HG03460 (cell line): ENCODE data around the gene MYCN.
A peak's percentile ranks its signal among the peaks of the same experiment; 100 is the strongest.

Source experiments
- ATAC-seq: cut with Tn5 transposase; IDR thresholded peaks from one replicate; pipeline ENCODE4 v1.9.1; 2021; ENCODE audit not compliant: unreplicated experiment

The MYCN gene

DNA sequence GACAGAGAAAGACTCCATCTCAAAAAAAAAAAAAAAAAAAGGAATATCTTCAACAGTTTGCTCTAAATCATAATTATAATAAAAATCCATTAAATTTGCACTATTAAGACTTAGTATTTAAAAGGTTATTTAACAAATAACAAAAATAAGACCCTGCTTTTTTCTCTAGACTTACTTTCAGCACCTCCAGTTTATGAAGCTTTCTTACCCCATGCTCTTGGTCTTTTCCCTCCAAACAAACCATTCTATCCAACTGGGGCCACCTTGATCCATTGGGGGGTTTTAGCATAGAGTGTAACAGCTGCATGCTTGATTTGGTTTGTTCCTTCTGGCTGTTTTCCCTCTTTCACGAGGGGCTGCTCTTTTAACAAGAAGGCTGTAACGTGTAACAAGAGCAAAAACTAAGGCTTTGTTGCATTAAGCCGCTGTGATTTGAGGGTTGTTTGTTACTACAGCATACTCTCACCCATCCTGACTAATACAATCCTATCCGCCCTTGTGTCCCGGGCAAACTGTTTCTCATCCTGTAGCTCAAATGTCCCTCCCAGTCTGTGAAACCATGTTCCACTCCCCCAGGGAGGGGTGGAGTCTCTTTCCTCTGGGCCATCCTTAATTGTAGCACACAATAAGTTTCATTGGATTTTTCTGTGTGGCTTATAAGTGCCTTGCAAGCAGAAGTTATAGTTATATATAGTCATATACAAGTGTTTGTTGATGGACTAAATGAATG is 9.6 kb upstream of the MYCN start:
- ATAC-seq, result no peak

DNA sequence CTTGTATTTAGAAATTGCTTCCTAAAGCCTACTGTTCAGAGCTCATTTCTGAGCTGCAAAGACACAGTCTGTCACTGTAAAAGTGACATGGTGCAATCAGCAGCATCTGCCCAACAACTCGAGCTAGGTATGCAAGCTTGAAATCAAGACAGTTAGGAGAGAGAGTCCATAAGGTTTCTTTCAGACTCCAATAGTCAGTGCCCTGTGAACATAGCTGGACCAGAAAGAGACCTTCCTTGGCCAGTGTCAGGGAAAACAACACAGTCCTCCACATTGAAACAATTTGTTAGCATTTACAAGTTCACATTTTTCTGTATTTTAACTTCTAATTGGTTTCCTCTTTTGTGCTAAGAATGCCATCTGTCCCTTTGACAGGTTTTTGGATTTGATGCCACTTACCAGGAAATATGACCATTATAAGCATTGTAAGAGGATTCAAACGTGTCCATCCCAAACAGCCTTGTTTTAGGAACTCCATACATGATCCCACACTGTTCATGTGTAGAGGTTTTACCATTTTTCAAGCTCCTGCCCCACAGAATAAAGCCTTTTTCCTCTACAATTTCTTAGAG is 8.9 kb upstream of the MYCN start:
- ATAC-seq, result no peak

DNA sequence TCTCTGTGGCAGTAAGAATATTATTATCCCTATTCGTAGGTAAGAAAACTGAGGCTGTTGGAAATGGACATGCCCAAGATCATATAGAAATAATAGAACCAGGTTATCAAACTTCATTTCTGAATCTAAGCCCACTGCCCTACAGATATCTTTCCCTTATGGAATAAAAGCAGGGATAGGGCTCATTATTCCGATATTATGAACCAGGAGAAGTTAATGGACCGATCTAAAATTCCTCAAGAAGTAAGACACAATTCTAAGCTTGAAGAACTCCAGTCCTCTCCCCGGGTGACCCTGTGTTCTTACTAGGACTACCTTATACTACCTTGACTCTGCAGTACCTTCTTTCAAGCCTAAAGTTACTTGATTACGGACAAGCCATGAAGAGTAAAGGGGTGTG is 8.4 kb upstream of the MYCN start:
- no peak for ATAC-seq

DNA sequence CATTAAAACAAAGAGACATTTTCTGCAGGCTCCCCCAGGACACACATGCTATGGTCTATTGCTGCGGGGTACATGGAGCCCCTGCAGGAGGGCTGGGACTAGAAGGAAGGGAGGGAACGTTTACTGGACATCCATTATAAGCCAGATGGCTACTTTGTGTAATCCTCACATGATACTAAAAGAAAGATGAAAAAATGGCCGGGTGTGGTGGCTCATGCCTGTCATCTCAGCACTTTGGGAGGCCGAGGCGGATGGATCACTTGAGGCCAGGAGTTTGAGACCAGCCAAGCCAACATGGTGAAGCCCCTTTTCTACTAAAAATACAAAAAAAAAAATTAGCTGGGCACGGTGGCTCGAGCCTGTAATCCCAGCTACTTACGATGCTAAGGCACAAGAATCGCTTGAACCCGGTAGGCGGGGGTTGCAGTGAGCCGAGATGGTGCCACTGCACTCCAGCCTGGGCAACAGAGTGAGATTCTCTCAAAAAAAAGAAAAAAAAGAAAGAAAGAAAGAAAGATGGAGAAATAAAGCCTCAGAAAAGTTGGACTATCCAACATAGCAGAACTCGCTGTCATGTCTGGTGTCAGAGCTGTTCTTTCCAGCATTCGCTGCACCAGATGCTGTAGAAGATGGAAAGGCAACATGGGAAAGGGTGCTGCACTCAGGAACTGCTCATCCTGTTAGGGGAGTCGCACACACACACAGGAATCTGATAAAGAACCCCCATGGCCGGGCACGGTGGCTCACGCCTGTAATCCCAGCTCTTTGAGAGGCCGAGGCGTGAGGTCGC is 7.8 kb upstream of the MYCN start:
- no peak for ATAC-seq

DNA sequence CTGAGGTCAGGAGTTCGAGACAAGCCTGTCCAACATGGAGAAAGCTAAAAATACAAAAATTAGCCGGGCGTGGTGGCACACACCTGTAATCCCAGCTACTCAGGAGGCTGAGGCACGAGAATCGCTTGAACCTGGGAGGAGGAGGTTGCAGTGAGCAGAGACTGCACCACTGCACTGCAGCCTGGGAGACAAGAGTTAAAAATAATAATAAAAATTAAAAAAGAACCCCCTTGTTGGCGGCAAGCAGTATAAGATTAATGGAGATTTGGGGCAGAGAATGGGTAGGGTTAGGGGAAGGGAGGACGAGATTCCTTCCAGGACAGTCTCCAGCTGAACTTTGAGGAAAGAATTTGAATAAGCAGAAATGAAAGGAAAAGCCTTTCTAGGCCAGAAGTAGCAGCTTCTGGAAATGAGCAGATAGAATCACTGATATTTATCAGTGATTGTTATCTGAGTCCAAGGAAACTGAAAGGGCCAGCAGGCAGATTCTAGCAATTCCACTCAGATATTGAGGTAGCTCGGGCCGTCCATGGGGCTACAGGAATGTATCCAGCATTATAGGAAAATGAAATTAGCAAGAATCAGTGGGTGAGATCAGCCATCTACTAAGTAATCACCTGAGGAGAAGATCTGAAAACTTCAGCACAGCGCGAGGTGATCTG is 7.0 kb upstream of the MYCN start:
- ATAC-seq, result no peak

DNA sequence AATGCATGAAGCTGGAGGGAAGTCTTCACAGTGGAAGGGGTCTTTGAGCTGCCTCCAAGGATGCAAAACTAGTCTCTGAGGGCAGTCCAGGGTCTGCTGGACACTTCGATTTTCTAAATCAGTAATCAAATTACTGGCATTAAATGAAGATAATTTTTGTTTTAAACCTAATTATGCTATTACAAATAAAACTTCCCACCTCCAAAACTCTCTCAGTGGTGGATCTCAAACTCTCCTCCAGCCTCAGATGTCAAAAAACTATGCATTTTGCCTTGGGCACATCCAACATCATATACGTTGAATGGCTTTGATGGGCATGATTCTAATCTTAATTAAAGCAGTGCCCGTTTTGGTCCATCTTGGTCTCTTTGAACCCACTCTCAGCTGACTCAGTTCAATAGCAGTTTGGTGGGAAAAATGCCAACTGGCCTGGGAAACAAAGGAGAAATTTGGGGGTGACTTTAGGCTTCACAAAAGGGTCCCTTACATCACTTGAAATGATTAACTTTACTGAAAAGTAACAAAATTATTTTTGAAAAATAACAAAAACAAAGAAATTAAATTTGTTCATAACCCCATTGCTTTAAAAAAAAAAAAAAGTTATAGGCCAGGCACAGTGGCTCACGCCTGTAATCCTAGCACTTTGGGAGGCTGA is 5.9 kb upstream of the MYCN start:
- ATAC-seq, result no peak

DNA sequence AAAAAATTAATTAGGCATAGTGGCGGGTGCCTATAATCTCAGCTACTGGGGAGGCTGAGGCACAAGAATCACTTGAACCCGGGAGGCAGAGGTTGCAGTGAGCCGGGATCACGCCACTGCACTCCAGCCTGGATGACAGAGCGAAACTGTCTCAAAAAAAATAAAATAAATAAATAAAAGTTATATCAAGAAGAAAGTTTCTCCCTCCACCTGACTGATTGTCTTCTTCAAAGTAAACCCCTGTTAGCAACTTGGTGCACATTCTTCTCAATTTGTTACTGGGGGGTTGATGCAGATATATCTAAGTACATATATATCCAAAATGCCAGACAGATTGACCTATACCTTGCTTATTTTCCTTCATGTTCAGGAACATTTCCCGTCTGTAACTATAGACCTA is 5.2 kb upstream of the MYCN start:
- no peak for ATAC-seq

DNA sequence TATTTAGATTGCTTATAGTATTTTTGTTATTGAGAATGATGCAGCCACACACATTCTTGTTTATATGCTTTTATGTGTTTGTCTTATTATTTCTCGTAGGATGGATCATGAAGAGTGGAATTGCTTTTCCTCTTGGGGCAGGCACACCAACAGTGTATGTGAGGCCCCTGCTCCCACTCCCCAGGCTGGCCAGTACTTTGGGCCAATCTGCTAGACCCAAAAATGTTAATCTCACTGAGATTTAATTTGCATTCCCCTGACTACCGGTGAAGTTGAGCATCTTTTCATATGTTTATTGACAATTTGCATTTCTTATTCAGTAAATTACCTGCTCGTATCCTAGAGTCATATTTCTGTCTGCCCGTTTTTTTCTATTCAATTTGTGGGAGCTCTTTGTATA is 4.7 kb upstream of the MYCN start:
- no peak for ATAC-seq

DNA sequence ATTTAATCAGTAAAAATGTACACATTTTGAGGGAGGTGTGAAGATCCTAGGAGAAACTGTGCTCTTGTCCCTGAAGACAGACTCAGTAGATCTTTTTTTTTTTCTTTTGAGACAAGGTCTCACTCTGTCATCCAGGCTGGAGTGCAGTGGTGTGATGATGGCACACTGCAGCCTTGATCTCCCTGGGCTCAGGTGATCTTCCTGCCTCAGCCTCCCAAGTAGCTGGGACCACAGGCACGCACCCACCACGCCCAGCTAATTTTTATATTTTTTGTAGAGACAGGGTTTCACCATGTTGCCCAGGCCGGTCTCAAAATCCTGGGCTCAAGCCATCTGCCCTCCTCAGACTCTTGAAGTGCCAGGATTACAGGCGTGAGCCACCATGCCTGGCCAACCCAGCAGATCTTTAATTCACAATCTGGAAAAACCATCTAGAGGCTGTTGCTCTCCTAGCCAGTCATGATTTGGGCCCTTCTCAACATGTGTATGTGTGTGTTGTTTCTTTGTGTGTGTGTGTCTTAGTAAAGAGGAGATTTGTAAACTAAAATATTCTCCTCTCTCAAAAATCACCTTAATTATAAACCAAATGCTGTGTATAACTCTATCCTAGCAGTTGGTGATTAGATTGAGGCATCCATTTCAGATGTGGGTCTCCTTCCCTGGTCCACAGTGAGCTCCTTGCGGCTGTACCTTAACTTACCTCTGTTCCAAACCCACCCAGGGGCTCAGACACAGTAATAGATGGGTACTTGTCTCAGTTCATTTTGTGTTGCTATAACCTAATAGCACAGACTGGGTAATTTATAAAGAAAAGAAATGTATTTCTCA is 3.9 kb upstream of the MYCN start:
- no peak for ATAC-seq

DNA sequence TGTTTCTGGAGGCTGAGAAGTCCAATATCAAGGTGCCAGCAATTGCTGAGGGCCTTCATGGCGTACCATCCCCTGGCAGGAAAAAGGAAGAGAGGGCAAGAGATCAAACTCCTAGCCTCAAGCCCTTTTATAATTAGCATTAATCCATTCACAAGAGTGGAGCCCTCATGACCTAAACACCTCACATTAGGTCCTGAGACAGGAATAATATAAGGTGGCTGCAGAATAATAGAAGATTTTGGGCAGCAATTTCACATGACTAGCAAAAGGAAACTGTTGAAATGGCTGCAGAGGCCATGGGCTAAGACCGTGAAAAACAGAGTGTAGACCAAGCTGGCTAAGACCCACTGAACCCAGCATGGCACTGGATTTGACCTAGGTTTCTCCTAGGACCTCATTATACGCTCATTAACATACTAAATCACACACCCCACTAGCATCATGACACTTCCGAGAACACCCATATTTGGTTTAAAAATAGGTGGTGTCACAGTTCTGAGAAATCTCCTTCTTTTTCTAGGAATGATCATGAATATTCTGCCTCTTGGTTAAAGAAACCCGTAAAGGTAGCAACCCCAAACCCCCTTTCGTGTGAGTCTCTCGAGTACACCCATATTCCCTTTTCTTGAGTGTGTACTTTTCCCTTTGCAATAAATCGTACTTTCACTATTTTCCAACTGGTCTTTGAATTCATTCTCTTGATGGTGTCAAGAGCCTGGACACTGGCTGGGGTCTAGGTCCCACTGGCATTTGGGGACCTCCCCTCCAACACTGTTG is 3.1 kb upstream of the MYCN start:
- no peak for ATAC-seq

DNA sequence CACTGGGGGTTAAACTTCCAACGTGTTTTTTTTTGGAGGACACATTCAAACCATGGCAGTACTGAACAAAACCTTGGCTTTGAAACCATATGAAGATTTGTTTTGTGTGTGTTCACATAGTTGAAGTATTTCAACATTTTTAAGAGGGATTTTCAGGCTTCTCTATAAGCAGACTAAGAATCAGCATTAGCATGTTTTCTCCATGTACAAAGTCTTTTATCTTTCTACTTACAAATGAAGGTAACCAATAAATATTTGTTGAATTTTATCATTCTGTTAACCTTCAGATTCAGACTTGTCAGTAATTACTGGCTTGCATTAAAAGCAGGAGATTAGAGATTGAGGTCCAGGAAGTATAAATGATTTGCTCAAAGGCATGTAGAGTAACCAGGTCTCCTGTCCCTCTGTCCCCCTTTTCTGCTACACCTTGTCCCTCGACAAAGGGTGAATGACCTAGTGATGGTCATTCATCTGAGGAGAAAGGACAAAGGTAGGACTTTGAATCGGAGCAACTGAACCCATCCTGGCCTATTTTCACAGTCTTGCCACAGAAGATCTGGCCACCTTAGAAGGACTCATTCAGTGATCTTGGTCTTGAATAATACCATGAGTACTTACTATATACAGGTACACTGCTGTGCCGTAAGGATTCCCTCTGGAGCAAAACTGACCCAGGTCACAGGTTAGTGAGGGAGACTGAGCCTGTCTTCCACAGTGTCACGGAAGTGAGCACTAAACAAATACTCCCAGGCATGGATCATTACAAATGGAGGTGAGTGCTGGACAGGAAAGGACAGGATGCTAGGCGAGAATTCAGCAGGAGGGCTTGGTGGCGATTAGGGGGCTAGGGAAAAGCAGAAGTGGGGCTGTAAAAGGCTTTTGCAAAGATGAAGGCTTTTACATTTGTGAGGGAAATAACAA is 2.2 kb upstream of the MYCN start:
- ATAC-seq, result no peak

DNA sequence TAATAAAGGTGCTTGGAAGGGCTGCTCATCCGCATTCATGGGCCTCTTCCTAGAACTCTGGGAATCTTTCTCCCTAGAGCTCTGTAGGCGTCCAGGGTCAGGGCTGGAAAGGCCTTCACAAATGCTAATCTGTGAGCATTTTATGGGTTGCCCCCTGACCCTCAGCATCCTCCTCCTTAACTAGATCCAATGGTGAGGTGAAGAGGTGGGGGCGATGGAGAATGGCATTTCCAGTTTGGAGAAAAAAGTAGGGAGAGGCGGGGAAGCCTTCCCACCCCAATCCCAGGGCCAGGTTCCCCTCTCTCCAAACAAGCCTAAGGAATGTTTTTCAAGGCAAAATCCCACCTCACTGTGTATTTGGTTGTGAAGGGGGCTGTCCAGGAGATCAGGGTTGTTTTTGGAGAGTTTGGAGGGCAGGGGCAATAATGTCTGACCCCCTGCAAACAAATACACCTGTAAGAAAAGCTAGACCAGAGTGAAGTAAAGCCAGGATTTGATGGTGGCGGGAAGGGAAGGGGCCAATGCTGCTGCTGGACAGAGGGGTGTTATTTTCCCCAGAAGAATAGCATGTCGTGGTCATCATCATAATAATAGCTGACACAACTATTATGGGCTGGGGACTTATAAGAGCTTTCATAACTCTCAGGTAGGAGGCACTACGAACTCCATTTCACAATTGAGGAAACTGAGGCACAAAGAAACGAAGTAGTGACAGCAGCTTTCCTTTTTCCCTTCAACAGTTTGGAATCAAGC is 1.4 kb upstream of the MYCN start:
- ATAC-seq, result no peak

DNA sequence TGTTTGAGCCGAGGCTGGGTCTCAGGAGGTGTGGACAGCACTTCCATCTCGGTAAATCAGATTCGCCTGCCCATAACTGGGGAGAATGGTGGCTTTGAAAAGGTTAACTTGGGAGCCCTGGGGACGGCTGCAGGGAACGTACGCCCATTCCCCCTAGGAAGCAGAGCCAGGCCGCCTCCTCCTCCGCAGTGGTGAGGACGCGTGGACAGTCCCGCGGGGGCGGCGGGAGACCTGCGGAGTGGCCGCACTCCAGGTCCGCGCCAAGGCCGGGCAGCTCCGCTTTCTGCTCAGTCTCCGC is 845 bp upstream of the MYCN start:
- ATAC-seq, result peak; percentile 67

DNA sequence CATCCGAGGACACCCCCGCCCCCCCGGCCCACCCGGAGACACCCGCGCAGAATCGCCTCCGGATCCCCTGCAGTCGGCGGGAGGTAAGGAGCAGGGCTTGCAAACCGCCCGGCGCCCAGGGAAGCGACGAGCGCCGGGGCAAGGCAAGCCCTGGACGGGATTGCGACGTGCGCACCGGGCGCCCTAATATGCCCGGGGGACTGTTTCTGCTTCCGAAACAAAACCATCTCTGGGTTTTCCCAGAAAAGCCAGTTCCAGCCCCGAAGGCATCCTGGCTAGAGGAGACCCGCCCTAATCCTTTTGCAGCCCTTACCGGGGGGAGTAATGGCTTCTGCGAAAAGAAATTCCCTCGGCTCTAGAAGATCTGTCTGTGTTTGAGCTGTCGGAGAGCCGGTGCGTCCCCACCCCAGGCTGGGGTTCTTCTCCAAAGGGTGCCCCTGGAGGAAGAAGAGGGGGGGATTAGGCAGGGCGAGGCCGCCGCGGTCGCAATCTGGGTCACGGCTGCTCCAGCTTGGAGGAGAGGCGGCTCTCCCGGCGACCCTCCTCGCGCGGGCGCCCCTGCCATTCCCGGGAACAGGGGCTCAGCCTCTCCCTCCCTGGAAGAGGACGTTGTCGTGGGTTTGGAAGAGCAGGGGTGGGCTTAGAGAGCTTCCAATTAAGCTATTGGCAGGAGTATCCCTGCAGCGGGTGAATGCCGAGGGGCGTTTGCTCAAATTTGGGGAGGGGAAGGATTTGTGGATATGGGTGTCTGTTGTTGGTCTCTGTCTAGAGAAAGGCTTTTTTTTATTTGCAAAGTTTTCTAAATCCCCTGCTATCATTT is 521 bp downstream of the MYCN start:
- no peak for ATAC-seq

DNA sequence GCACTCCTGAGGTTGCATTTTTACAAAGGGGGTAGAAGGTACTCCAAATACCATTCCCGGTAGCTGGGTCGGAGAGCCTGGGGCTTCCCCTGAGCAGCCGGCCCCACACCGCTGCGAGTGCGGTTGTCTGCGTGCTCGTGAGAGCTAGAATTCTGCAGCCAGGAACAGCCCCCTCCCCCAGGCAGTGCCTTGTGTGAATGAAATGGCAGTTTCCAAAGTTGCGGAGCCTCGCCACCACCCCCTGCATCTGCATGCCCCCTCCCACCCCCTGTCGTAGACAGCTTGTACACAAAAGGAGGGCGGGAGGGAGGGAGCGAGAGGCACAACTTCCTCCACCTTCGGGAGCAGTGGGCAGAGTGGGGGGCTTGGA is 1.1 kb downstream of the MYCN start:
- no peak for ATAC-seq

DNA sequence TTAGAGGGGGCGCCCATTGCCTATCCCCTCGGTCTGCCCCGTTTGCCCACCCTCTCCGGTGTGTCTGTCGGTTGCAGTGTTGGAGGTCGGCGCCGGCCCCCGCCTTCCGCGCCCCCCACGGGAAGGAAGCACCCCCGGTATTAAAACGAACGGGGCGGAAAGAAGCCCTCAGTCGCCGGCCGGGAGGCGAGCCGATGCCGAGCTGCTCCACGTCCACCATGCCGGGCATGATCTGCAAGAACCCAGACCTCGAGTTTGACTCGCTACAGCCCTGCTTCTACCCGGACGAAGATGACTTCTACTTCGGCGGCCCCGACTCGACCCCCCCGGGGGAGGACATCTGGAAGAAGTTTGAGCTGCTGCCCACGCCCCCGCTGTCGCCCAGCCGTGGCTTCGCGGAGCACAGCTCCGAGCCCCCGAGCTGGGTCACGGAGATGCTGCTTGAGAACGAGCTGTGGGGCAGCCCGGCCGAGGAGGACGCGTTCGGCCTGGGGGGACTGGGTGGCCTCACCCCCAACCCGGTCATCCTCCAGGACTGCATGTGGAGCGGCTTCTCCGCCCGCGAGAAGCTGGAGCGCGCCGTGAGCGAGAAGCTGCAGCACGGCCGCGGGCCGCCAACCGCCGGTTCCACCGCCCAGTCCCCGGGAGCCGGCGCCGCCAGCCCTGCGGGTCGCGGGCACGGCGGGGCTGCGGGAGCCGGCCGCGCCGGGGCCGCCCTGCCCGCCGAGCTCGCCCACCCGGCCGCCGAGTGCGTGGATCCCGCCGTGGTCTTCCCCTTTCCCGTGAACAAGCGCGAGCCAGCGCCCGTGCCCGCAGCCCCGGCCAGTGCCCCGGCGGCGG is 1.7 kb downstream of the MYCN start:
- ATAC-seq, result no peak
